ENCODE measurements around the gene MIOS.
A peak's percentile ranks its signal among the peaks of the same experiment; 100 is the strongest.
"Not testable (repeated sequence)": the region's sequence is repeated elsewhere in the genome, so short reads cannot be mapped to it uniquely, and the experiment has no call there.

Gene MIOS

DNA sequence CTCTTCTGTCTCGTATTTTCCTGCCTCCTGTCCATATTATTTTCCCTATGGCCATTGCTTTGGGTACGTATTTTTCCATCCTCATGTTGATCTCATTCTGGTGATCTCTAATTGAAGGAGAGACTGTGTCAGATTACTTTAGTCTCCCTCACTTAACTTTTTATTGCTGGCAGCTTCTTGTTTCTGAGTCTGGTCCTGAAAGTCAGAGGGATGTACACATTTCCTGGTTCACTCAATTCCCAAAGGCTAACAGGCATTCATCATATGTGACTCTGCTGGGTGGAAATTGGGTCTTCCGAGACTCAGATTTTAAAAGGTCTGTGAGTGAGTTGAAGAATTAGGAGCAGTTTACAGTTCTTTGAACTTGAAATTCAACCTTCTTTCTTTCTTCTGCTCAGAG lies 84.8 kb downstream of the MIOS start:
- TF ChIP-seq, protein P1, sequence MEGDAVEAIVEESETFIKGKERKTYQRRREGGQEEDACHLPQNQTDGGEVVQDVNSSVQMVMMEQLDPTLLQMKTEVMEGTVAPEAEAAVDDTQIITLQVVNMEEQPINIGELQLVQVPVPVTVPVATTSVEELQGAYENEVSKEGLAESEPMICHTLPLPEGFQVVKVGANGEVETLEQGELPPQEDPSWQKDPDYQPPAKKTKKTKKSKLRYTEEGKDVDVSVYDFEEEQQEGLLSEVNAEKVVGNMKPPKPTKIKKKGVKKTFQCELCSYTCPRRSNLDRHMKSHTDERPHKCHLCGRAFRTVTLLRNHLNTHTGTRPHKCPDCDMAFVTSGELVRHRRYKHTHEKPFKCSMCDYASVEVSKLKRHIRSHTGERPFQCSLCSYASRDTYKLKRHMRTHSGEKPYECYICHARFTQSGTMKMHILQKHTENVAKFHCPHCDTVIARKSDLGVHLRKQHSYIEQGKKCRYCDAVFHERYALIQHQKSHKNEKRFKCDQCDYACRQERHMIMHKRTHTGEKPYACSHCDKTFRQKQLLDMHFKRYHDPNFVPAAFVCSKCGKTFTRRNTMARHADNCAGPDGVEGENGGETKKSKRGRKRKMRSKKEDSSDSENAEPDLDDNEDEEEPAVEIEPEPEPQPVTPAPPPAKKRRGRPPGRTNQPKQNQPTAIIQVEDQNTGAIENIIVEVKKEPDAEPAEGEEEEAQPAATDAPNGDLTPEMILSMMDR (IDR thresholded peaks at IDR 0.05; ENCODE audit: insufficient read depth, low read depth, low read length, missing control alignments) = no peak

DNA sequence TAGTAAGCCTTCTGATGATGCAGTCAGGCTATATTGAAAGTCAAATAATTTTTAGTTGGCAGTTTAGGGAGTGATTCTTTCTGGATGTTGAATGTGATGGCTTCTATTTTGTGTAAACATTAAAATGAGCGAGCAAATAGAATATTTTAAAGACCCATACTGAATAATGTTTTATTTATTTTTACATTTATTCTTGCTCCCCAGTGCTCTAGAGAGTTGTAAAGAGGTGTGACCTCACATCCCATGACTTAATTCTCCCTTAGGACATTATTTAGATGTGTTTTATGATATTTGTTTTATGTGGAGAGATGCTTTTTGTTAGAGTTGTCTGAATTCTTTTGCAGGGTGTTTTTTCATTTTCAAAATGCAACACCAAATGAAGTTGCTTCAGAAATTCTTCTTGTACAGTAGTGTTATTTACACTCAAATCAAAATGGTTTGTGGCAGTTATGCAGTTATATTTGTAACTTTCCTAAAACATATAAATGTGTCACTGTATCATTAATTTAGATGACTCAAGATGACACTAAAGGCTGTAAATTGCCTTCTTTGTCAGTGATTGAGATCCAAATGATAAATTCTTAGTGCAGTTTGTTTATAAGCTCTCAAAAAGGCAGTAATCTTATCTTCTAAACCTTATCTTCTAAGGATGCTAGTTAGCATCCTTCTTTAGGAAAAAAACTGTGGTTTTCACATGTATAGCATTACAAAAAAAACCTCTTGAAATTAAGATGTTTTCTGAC lies 86.3 kb downstream of the MIOS start:
- no peak for DNase-seq (ENCODE audit: low read depth)
- TF ChIP-seq, protein P1 (IDR thresholded peaks at IDR 0.05; ENCODE audit: insufficient read depth, low read depth, low read length, missing control alignments) = no peak
- H3K4me3 ChIP-seq (ENCODE audit: low read depth, low read length) = no peak overlapping the region

More for the DNA sequence above, 84.8 kb downstream of the MIOS start:
- no peak overlapping the region for H3K4me3 ChIP-seq (ENCODE audit: low read depth, low read length)
- no peak for DNase-seq (ENCODE audit: low read depth)

DNA sequence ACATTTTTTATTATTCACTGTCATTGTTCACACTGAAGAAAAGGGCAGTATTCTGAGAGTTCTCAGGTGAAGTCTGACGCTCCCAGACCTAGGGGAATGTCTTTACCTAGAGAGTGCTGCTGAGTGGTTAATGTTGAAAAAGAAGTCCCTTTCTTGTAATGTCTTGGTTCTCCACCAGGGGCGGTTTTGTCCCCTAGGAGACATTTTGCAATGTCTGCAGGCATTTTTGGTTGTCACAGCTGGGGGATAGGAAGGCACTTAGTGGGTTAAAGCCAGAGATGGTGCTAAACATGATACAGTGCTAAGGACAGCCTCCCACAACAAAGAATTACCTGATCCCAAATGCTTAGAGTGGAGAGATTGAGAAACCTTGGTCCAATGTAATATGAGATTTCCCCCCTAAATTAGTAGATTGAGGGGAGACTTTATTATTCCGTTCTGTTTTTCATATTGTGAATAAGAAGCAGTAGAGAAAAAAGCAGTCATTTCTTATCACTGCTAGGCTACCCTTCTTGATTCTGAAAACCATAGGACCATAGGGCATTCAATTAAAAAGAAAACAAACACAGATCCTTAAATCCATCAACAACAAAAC lies 87.0 kb downstream of the MIOS start:
- no peak overlapping the region for H3K4me3 ChIP-seq (ENCODE audit: low read depth, low read length)
- DNase-seq (ENCODE audit: low read depth) = peak; percentile 39
- TF ChIP-seq, protein P1 (IDR thresholded peaks at IDR 0.05; ENCODE audit: insufficient read depth, low read depth, low read length, missing control alignments) = peak; percentile 48

DNA sequence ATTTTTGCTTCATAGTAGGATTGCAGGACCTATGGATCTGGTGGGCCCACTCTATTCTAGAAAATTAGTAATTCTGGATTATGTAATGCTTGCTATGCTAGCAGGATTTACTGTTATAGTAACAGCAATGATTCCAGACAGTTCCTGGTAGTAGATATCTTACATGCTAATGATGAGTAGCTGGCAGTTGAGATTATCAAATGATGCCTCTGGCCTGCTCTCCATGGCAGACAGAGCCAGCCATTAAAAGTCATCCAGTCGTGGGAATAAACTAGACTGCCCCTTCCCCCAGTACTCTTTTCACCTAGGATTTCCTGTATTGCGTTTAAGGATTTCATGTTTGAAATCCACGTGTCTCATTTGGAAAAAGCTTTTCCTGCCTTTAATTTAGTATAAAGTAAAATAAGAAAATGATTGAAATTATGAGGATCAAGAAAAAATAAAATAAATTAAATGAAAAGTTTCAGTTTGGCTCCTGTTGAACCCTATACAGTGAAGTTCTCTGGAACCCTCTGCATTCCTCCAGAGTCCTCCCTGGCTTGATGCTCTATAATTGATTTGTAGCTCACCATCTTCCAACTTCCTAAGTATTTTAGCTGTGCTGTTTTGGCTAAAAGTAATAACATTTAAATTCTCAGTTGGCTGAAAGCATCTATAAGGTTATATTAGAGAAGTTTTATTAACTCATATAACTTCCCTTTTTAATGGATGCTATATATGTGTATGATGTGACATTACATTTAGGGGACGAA lies 88.5 kb downstream of the MIOS start:
- no peak for DNase-seq (ENCODE audit: low read depth)
- TF ChIP-seq, protein P1 (IDR thresholded peaks at IDR 0.05; ENCODE audit: insufficient read depth, low read depth, low read length, missing control alignments) = no peak
- no peak overlapping the region for H3K4me3 ChIP-seq (ENCODE audit: low read depth, low read length)

DNA sequence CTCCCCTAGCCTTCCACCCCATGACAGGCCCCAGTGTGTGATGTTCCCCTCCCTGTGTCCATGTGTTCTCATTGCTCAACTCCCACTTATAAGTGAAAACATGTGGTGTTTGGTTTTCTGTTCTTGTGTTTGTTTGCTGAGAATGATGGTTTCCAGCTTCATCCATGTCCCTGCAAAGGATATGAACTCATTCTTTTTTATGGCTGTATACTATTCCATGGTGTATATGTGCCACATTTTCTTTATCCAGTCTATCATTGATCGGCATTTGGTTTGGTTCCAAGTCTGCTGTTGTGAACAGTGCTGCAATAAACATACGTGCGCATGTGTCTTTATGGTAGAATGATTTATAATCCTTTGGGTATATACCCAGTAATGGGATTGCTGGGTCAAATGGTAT lies 89.8 kb downstream of the MIOS start:
- DNase-seq (ENCODE audit: low read depth); H3K4me3 ChIP-seq (ENCODE audit: low read depth, low read length): not testable (repeated sequence)

All from GM12865 (cell line).